Urinary bladder (tissue), 4 donors: ENCODE measurements around the gene C18orf54. TPM values are rescaled to one million over a fixed set of nuclear protein-coding genes. Genes with fewer than 3 reads are reported as not detected.

Experiments used
- DNase-seq: peaks from one replicate; pipeline ENCODE4 v3.0.0-alpha.2; 2015; ENCODE audit errors: extremely low spot score
- H3K27ac ChIP-seq: one replicate; pipeline ENCODE4 v1.5.1; 2013; ENCODE audit warnings: low read depth, mild to moderate bottlenecking, moderate library complexity
- H3K36me3 ChIP-seq: one replicate; pipeline ENCODE4 v1.6.1; 2013; ENCODE audit warnings: mild to moderate bottlenecking, moderate library complexity; ENCODE audit not compliant: insufficient read depth
- H3K4me1 ChIP-seq: one replicate; pipeline ENCODE4 v1.6.1; 2013; ENCODE audit warnings: mild to moderate bottlenecking, moderate library complexity; ENCODE audit not compliant: insufficient read depth
- H3K4me3 ChIP-seq: one replicate; pipeline ENCODE4 v1.5.1; 2013; ENCODE audit warnings: low read depth, low read length
- WGBS: extraction: QIAGEN DNeasy Blood & Tissue Kit; methylation state at CpG from one replicate; pipeline ENCODE4 v1.1.7; 2013; 5-methylcytosine and 5-hydroxymethylcytosine counted together
- polyA plus RNA-seq: library from polyadenylated mRNA; stranded (reverse); fragments of 200-250 nt; gene quantifications from one replicate; pipeline ENCODE4 v1.2.3, GENCODE V29; 2013
- small RNA-seq: library from RNA; depleted of rRNA; stranded (forward); fragments of <200 nt; gene quantifications from one replicate; pipeline ENCODE3, GENCODE V24; 2014
- total RNA-seq: library from RNA; depleted of rRNA; stranded (reverse); fragments of >200 nt; gene quantifications from one replicate; pipeline ENCODE4 v1.2.3, GENCODE V29; 2014
- donor health status: healthy with polysubstance abuse.
- donor health status: healthy.

Gene C18orf54
- total and polyA plus RNA-seq, 2 donors, result 1.4 to 17.3 TPM

DNA sequence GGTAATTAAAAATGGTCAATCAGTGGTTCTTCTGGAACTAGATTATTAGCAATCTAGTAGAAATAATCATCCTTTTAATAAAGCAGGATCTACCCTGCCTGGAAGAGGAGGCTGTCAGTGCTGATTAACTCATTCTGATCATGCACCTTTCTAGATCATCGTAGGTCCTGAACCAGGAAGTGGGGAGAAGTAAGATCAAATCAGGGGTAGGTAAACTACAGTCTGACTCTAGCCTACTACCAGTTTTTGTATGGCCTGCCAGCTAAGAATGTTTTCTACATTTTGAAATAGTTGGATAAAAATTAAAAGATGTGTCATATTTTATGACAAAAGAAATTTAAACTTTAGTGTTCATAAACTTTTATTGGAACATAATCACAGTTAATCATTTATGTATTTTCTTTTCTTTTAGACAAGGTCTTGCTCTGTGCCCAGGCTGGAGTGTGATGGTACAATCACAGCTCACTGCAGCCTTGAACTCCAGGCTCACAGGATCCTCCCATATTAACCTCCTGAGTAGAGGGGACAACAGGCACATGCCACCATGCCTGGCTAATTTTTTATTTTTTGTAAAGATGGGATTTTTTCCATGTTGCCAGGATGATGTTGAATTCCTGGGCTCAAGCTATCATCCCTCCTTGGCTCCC lies 36.1 kb downstream of the C18orf54 start:
- H3K36me3 ChIP-seq, result no peaks in the 10 kb centered on the region
- 61% methylated on average over 1 of the region's 1 CpG for WGBS
- DNase-seq, result no peak
- no peak overlapping the region for H3K4me3 ChIP-seq
- no peak overlapping the region for H3K27ac ChIP-seq
- H3K4me1 ChIP-seq, result no peaks in the 10 kb centered on the region

DNA sequence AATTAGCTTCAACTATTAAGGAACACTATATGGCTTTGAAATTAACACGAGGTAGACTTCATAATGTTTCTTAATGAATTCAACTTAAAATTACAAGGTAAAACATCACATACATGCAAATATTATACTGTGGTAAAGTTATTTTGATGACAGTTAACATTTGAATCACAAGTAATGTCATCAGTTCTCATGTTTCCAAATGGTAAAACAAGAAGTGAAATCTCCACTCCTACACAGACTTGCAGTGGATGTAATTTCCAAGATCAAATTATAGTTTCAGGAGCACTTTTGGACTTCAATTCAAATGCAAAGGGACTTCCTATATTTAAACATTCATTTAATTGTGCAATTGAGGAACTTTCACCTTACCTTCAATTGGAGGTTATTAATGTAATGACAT lies 39.1 kb downstream of the C18orf54 start:
- WGBS, result 74% methylated on average over 1 of the region's 1 CpG
- Histone ChIP-seq H3K4me1 (no peaks in the 10 kb centered on the region), H3K36me3 (no peaks in the 10 kb centered on the region), H3K4me3 (no peak overlapping the region), H3K27ac (no peak overlapping the region)
- DNase-seq, result no peak

DNA sequence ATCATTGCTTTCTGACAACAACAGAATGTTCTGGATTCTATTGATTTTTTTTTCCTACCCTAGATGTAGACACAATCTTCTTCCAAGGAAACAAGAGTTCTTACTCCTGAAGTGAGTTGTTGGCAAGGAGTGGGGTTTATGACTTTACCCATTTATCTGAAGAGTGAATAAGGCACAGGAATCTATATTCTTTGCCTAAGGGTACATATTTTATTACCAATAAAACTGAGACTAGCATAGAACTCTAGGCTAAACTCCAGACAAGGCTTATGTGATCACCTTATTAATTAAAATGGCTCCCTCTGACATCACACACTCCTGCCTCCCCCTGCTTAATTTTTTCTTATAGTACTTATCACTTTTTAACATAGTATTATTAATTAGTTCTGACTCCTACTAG lies 47.6 kb downstream of the C18orf54 start:
- Histone ChIP-seq H3K4me1 (no peaks in the 10 kb centered on the region), H3K27ac (no peak overlapping the region), H3K36me3 (no peaks in the 10 kb centered on the region), H3K4me3 (no peak overlapping the region)
- no peak for DNase-seq

DNA sequence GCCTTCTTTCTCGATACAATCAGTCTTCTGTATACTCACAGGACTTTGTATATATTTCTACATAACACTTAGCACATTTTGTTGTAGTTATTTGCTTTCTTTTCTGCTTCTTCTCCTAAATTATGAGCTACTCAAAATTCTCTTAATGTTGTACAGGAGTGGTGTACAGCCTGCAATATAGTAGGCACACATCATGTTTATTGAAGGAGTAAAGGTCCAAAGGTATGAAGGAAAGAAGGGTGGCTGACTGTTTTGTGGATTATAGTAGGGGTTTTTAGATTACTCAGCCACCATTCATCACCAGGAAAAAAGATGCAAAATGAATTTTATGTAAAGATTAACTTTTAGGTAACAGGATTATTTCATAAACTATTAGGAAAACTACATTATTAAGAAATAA lies 54.1 kb downstream of the C18orf54 start:
- Histone ChIP-seq H3K36me3 (no peaks in the 10 kb centered on the region), H3K27ac (no peak overlapping the region), H3K4me3 (no peak overlapping the region), H3K4me1 (no peaks in the 10 kb centered on the region)
- WGBS, result 79% methylated on average over 1 of the region's 1 CpG
- DNase-seq, result no peak

DNA sequence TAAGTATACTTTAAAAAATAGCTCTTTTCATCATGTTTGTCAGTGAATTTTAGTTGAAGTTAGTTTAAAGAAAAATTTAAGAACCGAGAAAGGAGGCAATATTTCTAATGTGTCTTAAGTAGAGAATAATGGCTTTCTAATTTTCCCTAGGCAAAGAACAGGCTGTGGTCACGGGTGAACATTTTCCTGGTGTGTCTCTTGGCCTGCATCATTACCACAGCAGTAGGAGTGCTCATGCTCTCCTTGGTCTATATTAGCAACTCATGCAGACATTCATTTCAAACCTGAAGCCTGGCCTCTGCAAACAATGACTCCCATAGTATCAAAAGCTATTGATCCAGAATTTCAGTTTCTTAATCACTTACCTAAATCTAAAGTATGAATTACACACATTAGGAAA lies 57.4 kb downstream of the C18orf54 start:
- Histone ChIP-seq H3K4me1 (no peaks in the 10 kb centered on the region), H3K4me3 (no peak overlapping the region), H3K36me3 (no peaks in the 10 kb centered on the region), H3K27ac (no peak overlapping the region)
- DNase-seq, result no peak
- 93% methylated on average over 2 of the region's 2 CpGs for whole genome bisulfite sequencing

DNA sequence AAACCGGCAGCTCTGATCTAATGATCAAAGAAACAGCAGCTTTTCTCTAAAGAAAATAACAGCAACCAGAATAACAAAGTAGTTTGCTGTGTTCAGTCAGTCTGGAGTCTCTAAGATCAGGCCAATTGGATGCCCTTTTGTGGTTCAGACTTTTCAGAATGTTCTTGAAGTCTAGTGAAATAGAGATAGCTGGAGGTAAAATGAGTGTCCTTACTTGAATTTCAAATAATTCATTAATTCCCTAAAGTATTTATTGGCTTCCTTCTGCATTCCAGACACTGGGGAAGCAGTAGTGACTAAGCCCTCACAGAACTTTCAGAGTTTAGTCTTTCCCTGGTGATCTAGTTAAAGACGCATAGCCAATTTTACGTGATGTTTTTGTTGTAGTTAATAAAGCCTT lies 58.7 kb downstream of the C18orf54 start:
- peak; percentile 6 for DNase-seq
- H3K36me3 ChIP-seq, result no peaks in the 10 kb centered on the region
- H3K4me3 ChIP-seq, result no peak overlapping the region
- WGBS, result 37% methylated on average over 3 of the region's 3 CpGs
- no peaks in the 10 kb centered on the region for H3K4me1 ChIP-seq
- no peak overlapping the region for H3K27ac ChIP-seq

DNA sequence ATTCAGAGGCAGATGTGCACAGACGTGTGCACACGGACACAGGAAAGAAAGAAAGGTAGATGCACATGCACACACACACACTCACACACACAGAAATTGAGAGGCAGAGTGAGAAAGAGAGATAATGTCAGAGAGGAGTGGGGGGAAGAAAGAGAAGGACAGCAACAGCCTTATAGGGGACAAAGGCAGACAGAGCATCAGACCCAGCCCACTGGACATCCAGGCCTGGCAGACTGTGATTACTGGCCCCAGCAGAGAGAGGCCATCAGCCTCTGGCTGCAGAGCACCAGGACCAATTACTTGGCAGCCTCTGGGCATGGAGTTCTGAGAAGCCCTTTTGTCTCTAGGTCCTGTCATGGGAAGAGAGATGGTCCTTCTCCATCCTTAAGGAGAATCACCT lies 66.1 kb downstream of the C18orf54 start:
- Histone ChIP-seq H3K4me3 (no peak overlapping the region), H3K4me1 (no peaks in the 10 kb centered on the region), H3K27ac (no peak overlapping the region), H3K36me3 (no peaks in the 10 kb centered on the region)
- no peak for DNase-seq
- WGBS, result 39% methylated on average over 2 of the region's 2 CpGs

DNA sequence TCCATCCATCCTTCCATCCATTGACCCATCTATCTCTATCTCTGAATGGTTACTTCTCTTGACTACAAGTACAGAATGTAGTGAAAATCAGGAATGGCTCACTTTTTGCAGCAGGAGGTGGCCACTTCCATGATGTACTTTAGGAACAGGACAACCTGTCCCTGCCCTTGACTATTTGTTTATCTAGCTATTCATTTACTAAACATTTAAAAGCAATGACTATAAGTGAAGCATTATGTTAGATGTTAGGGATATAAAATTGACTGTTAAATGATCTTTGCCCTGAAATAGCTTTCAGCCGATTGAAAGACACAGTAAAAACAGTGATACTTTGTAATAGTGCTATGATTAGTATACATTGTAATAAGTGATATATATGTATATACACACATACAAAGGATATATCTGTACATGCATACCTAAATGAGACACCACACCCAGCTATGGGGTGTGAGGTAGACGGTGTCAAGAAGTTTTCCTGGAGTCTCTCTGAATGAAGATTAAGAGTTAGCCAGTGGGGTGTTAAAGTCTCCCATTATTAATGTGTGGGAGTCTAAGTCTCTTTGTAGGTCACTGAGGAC lies 68.5 kb downstream of the C18orf54 start:
- Histone ChIP-seq H3K27ac (no peak overlapping the region), H3K36me3 (no peaks in the 10 kb centered on the region), H3K4me3 (no peak overlapping the region), H3K4me1 (no peaks in the 10 kb centered on the region)
- no peak for DNase-seq
- 78% methylated on average over 2 of the region's 2 CpGs for WGBS

Small RNA genes lying within 50 kb of the gene (small RNA-seq; reads per million reads assigned to genes)
- 0.12 reads per million for gene SNRPGP2

Other genes with a start within 250 kb of the C18orf54 start
- gene MBD2, start 133.2 kb upstream of the C18orf54 start, total RNA-seq, result 36.0 TPM
- gene MBD2, start 133.2 kb upstream of the C18orf54 start, polyA plus RNA-seq, result 27.0 TPM
- gene POLI, start 88.4 kb upstream of the C18orf54 start, total RNA-seq, result 104 TPM
- gene POLI, start 88.4 kb upstream of the C18orf54 start, polyA plus RNA-seq, result 14.7 TPM
- 0.53 TPM for gene STARD6, start within 50 bp of the C18orf54 start, total RNA-seq
- gene STARD6, start within 50 bp of the C18orf54 start, polyA plus RNA-seq, result not detected
- not detected for gene DYNAP, start 233.3 kb downstream of the C18orf54 start, total RNA-seq
- not detected for gene DYNAP, start 233.3 kb downstream of the C18orf54 start, polyA plus RNA-seq